ENCODE measurements around the gene MED27.

The MED27 gene

DNA sequence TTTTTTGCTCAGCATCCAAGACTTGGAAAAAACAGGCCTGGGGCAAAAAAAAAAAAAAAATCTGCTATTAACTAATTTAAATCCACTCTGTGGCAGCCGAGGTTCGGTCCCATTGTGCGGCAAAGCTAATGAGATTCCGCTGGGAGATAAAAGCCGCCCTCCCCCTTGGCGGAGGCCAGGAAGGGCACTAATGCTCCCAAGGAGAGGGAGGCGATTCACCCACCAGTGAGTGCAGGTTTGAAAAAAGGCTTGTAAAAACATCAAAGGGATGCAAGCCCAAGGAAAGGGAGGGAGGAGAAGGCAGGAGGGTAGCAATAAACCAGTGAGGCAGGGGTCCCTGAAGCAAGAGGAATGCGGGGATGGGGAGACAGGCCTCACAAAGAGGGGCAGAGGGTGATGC, 210.3 kb downstream of the MED27 start:
- Histone ChIP-seq H3K79me2 (ENCODE audit: insufficient read depth, low read length) (no peaks in the 10 kb centered on the region), H3K36me3 (ENCODE audit: insufficient read depth, low read length) (no peaks in the 10 kb centered on the region), H3K4me1 (ENCODE audit: insufficient read depth, low read length, poor library complexity, severe bottlenecking) (no peaks in the 10 kb centered on the region), H2AFZ (ENCODE audit: low read length) (no peak overlapping the region), H4K20me1 (ENCODE audit: insufficient read depth, low read length, poor library complexity, severe bottlenecking) (no peaks in the 10 kb centered on the region), H3K9ac (ENCODE audit: low read depth, low read length, poor library complexity, severe bottlenecking) (no peak overlapping the region), H3K9me3 (ENCODE audit: insufficient read depth, low read depth, low read length) (no peaks in the 10 kb centered on the region), H3F3A (ENCODE audit: low read depth) (no peaks in the 10 kb centered on the region), H3K4me3 (ENCODE audit: low read length, poor library complexity, severe bottlenecking) (no peak overlapping the region), H3K27me3 (ENCODE audit: insufficient read depth, low read length, poor library complexity, severe bottlenecking) (no peaks in the 10 kb centered on the region), H3K9me2 (replicated peaks; ENCODE audit: low read depth, low read length) (no peaks in the 10 kb centered on the region), H3K4me2 (ENCODE audit: low read depth, low read length, poor library complexity, severe bottlenecking) (no peak overlapping the region)
- TF ChIP-seq EZH2phosphoT487 (IDR thresholded peaks at IDR 0.05; ENCODE audit: borderline replicate concordance), result no peak
- TF ChIP-seq, protein P1, sequence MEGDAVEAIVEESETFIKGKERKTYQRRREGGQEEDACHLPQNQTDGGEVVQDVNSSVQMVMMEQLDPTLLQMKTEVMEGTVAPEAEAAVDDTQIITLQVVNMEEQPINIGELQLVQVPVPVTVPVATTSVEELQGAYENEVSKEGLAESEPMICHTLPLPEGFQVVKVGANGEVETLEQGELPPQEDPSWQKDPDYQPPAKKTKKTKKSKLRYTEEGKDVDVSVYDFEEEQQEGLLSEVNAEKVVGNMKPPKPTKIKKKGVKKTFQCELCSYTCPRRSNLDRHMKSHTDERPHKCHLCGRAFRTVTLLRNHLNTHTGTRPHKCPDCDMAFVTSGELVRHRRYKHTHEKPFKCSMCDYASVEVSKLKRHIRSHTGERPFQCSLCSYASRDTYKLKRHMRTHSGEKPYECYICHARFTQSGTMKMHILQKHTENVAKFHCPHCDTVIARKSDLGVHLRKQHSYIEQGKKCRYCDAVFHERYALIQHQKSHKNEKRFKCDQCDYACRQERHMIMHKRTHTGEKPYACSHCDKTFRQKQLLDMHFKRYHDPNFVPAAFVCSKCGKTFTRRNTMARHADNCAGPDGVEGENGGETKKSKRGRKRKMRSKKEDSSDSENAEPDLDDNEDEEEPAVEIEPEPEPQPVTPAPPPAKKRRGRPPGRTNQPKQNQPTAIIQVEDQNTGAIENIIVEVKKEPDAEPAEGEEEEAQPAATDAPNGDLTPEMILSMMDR (conservative IDR thresholded peaks at IDR 0.05; ENCODE audit: low read length), result no peak

DNA sequence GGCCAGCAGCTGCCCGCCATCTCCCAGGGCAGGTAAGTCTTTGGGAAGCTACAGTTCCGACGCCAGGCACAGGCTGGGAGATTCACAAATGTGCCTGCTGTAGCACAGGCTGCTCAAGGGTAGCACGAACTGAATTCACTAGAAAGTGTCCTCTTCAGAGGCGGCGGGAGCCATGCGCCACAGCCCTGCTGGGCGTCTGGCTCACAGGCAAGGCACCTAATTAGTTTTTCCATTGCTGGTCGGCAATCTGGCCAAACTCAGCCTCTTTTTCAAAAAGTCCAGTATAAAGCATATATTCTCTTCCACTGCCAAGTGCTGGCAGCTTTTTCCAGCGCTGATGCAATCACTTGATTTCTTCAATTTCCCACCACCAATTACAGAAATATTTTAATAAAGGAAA, 210.9 kb downstream of the MED27 start:
- H4K20me1 ChIP-seq (ENCODE audit: insufficient read depth, low read length, poor library complexity, severe bottlenecking), result no peaks in the 10 kb centered on the region
- H3K9ac ChIP-seq (ENCODE audit: low read depth, low read length, poor library complexity, severe bottlenecking), result no peak overlapping the region
- no peaks in the 10 kb centered on the region for H3K9me2 ChIP-seq (replicated peaks; ENCODE audit: low read depth, low read length)
- H3F3A ChIP-seq (ENCODE audit: low read depth), result no peaks in the 10 kb centered on the region
- TF ChIP-seq, protein P1 (conservative IDR thresholded peaks at IDR 0.05; ENCODE audit: low read length), result no peak
- TF ChIP-seq EZH2phosphoT487 (IDR thresholded peaks at IDR 0.05; ENCODE audit: borderline replicate concordance), result no peak
- no peaks in the 10 kb centered on the region for H3K79me2 ChIP-seq (ENCODE audit: insufficient read depth, low read length)
- no peaks in the 10 kb centered on the region for H3K36me3 ChIP-seq (ENCODE audit: insufficient read depth, low read length)
- no peaks in the 10 kb centered on the region for H3K4me1 ChIP-seq (ENCODE audit: insufficient read depth, low read length, poor library complexity, severe bottlenecking)
- no peaks in the 10 kb centered on the region for H3K27me3 ChIP-seq (ENCODE audit: insufficient read depth, low read length, poor library complexity, severe bottlenecking)
- no peak overlapping the region for H3K4me3 ChIP-seq (ENCODE audit: low read length, poor library complexity, severe bottlenecking)
- H3K4me2 ChIP-seq (ENCODE audit: low read depth, low read length, poor library complexity, severe bottlenecking), result no peak overlapping the region
- H3K9me3 ChIP-seq (ENCODE audit: insufficient read depth, low read depth, low read length), result no peaks in the 10 kb centered on the region
- H2AFZ ChIP-seq (ENCODE audit: low read length), result no peak overlapping the region

DNA sequence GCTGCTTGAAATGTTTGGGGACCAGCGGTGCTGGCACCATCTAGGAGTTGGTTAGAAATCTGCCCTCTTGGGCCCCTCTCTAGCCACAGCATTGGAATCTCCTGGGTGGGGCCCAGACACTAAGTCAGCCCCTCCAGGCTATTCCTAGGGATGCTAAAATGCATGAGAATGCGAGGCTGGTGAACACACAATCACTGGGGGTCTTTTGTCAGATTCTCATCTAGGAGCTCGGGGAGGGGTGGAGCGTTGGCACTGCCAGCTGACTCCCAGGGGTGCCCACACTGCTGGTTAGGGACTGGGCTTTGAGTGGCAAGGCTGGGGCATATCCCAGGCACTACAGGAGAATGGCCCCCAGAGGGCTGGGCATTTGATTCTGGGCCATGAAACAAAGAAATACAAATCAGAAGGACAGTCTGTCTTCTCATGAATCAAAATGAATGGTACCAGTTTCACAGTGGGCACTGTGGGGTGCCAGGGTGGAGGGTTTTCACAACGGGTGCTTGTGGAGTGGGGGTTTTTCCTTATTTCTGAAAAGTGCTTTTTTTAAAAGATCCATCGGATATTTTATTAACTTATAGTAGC, 212.0 kb downstream of the MED27 start:
- Histone ChIP-seq H3K4me2 (ENCODE audit: low read depth, low read length, poor library complexity, severe bottlenecking) (no peak overlapping the region), H3K9me3 (ENCODE audit: insufficient read depth, low read depth, low read length) (no peaks in the 10 kb centered on the region), H4K20me1 (ENCODE audit: insufficient read depth, low read length, poor library complexity, severe bottlenecking) (no peaks in the 10 kb centered on the region), H3K36me3 (ENCODE audit: insufficient read depth, low read length) (no peaks in the 10 kb centered on the region), H3K79me2 (ENCODE audit: insufficient read depth, low read length) (no peaks in the 10 kb centered on the region), H3K9ac (ENCODE audit: low read depth, low read length, poor library complexity, severe bottlenecking) (no peak overlapping the region), H3K27me3 (ENCODE audit: insufficient read depth, low read length, poor library complexity, severe bottlenecking) (no peaks in the 10 kb centered on the region), H2AFZ (ENCODE audit: low read length) (no peak overlapping the region), H3K4me1 (ENCODE audit: insufficient read depth, low read length, poor library complexity, severe bottlenecking) (no peaks in the 10 kb centered on the region), H3K4me3 (ENCODE audit: low read length, poor library complexity, severe bottlenecking) (no peak overlapping the region), H3F3A (ENCODE audit: low read depth) (no peaks in the 10 kb centered on the region), H3K9me2 (replicated peaks; ENCODE audit: low read depth, low read length) (no peaks in the 10 kb centered on the region)
- no peak for TF ChIP-seq EZH2phosphoT487 (IDR thresholded peaks at IDR 0.05; ENCODE audit: borderline replicate concordance)
- TF ChIP-seq, protein P1 (conservative IDR thresholded peaks at IDR 0.05; ENCODE audit: low read length), result no peak
